Measurements from ENCODE around the gene EIF3K.
"Not testable (repeated sequence)": the region's sequence is repeated elsewhere in the genome, so short reads cannot be mapped to it uniquely, and the experiment has no call there.

The EIF3K gene

GRCh38 chr19:38618590-38619360 lies at the start of gene EIF3K:
Gene EIF3K (plus strand): TSS chr19:38619188. CDS start chr19:38619269, 81 bp downstream.
- DNase-seq (ENCODE audit: low read depth, low spot score): peak; percentile 92

DNA sequence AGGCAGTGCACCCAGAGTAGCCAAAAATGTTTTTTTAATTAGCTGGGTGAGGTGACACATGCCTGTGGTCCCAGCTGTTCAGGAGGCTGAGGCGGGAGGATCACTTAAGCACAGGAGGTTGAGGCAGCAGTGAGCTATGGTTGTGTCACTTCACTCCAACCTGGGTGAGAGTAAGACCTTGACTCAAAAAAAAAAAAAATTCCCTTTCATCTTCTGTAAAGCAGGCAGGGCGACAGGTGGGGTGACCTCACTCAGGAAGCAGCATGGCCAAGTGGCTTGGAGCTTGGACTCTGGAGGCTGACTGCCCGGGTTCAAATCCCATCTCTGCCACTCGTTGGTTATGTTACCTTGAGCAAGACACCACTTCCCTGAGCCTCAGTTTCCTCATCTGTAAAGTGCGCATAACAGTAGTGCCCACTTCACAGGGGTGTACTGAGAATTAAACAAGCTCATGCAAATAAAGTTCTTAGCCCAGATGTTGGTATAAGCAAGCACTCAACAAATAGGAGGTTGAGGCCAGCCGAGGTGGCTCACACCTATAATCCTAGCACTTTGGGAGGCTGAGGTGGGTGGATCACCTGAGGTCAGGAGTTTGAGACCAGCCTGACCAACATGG lies 49.5 kb upstream of the EIF3K start:
- DNase-seq (ENCODE audit: low read depth, low spot score): no peak

DNA sequence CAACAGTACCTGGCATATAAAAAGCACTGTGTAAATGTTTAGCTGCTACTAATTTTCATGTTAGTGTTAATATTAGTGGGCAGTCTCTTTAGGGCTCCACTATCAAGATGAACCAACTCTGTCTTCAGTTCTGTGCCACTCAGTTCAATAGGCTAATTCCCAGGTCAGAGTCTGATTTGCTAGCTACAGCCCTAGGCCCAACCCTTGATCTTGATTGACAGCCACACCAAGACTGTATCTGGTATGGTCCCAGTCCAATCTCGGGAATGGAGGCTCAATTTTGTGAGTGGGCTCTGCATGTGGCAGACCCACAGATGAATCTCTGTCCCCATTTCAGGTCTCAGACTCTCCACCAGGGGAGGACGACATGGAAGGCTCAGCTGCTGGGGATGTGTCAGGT lies 47.3 kb upstream of the EIF3K start:
- no peak for DNase-seq (ENCODE audit: low read depth, low spot score)

DNA sequence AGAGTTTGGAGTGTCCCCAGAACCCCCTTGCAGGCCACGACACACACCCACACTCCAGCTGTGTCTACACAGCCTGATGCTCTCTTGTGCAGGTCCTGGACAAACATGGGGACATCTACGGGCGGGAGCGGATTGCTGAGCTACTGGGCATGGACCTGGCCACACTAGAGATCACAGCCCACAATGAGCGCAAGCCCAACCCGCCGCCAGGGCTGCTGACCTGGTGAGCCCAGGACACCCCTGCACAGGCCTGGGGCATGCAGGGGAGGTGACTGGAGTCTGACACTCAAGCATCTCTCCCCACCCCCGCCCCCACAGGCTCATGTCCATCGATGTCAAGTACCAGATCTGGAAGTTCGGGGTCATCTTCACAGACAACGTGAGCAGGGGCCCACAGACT lies 41.2 kb upstream of the EIF3K start:
- no peak for DNase-seq (ENCODE audit: low read depth, low spot score)

- not testable (repeated sequence) for DNase-seq (ENCODE audit: low read depth, low spot score)
These were observed 39.7 kb upstream of the EIF3K start for GRCh38 chr19:38579304-38579703.

GRCh38 chr19:38580080-38580479 lies 38.9 kb upstream of the EIF3K start:
- no peak for DNase-seq (ENCODE audit: low read depth, low spot score)

DNA sequence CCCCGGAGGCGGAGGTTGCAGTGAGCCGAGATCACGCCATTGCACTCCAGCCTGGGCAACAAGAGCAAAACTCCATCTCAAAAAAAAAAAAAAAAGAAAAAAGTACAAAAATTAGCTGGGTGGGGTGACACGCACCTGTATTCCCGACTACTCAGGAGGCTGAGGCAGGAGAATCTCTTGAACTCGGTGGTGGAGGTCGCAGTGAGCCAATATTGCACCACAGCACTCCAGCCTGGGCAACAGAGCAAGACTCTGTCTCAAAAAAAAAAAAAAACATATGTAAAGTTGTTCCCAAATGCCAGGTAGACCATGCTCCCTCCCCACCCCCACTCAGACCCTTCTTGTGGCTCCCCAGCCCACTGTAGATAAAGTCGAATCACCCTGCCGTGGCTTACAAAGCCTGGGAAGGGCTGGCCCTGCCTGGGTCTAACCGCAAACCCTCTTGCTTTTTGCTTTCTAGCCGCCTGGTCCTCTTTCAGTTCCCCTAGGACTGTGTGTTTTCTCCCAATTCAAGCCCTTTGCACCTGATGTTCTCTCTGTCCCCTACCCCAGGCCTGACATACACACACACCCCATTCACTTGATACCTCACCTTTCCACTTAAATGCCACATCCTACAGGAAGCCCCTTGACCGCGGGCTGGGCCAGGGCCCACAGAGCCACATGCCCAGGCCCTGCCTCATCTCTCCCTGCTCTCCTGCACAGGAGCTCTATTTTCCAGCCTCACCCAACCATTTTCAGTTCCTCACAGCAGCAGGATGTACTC lies 35.6 kb upstream of the EIF3K start:
- DNase-seq (ENCODE audit: low read depth, low spot score): no peak

DNA sequence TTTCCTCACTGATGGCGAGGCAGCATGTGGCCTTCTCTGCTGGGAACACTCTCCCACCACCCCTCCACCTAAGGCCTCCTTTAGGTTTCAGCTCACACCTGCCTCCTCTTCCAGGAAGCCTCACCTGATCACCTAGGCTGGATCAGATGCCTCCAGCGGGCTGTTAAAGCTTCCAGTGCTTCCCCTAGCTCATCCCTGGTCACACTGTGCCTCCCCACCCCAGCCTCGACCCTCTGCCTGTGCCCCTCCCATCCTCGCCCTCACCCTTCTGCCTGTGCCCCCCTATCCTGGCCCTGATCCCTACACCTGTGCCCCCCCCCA lies 35.0 kb upstream of the EIF3K start:
- DNase-seq (ENCODE audit: low read depth, low spot score): no peak

DNA sequence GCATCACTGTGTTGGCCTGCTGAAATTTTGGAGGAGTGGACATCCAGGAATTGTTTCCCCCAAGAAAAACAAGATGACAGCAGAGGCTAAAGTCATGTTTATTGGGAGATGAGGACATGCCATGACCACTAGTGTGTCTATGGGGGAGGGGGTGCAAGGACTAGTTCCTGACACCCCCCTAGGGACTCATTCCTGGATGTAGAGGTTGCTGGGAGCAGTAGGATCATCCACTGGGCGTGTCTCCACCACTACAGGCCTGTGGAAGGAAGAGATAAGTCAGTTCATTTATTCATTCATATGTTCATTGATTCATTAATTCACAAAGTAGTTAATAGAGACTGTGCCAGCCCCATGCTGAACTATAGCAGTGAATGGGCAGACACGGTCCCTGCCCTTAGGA lies 31.4 kb upstream of the EIF3K start:
- no peak for DNase-seq (ENCODE audit: low read depth, low spot score)

DNA sequence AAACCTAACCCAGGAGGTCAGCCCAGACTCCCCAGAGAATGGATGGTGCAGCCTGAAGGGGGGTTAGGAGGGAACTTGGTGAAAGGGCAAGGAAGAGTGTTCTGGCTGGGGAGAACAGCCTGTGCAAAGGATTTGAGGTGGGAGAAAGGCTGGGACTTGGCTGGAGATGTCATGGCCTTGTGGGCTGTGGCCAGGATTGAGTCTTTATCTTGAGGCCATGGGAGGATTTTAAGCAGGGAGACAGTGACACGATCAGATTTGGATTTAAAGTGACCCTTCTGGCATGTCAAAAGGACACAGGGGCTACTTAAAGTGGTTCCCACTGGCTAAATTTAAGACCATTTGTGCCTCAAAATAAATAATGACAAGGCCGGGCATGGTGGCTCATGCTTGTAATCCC lies 30.9 kb upstream of the EIF3K start:
- DNase-seq (ENCODE audit: low read depth, low spot score): no peak

DNA sequence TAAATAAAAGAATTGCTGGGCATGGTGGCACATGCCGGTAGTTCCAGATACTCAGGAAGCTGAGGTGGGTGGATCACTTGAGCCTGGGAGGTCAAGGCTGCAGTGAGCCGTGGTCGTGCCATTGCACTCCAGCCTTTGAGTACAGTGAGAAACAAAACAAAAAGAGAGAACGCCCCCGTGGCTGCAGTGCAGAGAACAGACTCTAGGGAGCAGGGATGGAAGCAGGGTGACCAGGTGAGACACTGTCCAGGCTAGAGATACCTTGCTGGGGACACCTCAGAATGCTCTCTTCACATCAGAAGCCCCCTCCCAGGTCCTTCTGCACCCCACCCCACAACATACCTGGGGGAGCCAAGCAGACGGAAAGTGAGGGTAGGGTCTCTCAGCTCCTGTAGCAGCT lies 26.0 kb upstream of the EIF3K start:
- no peak for DNase-seq (ENCODE audit: low read depth, low spot score)

GRCh38 chr19:38596057-38596981 lies 22.7 kb upstream of the EIF3K start:
- DNase-seq (ENCODE audit: low read depth, low spot score): no peak

GRCh38 chr19:38597075-38597474 lies 21.9 kb upstream of the EIF3K start:
- DNase-seq (ENCODE audit: low read depth, low spot score): no peak

DNA sequence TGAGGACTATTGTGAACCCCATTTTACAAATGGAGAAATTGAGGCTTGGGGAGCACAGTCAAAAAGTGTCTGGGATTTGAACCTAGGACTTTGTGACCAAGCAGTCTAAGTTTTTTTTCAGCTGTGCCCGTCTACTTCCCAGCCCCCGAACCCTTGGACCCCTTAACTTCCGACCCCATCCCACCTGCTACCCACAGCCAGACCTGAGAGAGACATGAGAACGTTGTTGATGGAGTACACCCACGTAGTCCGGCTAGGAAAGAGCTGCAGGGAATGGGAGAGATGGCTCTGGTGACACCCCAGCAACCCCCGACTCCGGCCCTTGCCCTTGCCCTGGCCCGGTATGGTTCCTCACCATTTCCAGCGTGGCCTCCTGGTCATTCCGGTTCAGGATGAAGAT lies 19.3 kb upstream of the EIF3K start:
- DNase-seq (ENCODE audit: low read depth, low spot score): no peak

DNA sequence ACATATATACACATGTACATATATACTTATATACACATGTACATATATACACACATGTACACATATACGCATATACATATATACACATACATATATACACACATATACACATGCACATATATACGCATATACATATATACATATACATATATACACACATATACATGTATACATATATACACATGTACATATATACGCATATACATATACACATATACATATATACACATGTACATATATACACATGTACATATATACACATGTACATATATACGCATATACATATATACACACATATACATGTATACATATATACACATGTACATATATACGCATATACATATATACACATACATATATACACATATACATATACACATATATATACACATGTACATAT lies 16.1 kb upstream of the EIF3K start:
- DNase-seq (ENCODE audit: low read depth, low spot score): not testable (repeated sequence)

DNA sequence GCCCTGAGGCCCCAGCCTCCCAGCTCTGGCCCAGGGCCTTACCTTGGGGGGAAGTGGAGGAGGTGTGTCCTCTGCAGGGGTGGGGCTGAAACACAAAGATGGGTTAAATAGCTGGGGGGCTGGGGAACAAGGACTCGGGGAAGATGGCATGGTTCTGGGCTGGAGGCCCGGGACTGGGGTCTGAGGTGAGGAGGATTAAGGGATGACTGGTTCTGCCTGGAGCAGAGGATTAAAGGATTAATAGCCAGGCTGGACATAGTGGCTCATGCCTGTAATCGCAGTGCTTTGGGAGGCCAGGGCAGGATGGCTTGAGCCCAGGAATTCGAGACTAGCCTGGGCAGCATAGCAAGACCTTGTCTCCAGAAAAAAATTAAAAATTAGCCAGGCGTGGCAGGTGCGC lies 12.9 kb upstream of the EIF3K start:
- no peak for DNase-seq (ENCODE audit: low read depth, low spot score)

DNA sequence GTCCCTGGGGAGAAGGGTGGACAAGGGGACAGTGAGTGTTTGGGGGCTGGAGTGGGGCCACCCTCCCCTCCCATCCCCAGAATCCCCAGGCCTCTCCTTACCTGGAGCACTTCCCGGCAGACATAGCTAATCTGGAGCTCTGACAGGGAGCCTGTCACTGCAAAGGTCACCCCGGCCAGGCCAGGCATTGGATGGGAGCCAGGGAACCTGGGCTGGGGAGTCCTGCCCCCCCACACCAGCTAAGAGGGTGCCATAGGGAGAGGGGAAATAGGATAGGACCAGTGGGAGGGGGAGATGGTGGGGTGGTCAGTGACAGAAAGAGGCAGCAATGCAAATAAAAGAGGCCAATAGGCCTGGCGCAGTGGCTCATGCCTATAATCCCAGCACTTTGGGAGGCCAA lies 4.7 kb upstream of the EIF3K start:
- DNase-seq (ENCODE audit: low read depth, low spot score): no peak

GRCh38 chr19:38615007-38615581 lies 3.9 kb upstream of the EIF3K start:
- DNase-seq (ENCODE audit: low read depth, low spot score): no peak

GRCh38 chr19:38616265-38616664 lies 2.7 kb upstream of the EIF3K start:
- no peak for DNase-seq (ENCODE audit: low read depth, low spot score)

- DNase-seq (ENCODE audit: low read depth, low spot score): no peak
These were observed 1.7 kb upstream of the EIF3K start for GRCh38 chr19:38617283-38617763.
